ENCODE measurements around the gene TFAP2C. TPM values are rescaled to one million over a fixed set of nuclear protein-coding genes. Genes with fewer than 3 reads are reported as not detected.

Gene TFAP2C
- total RNA-seq, 1 experiment from 2014 or later = 34.8 TPM

GRCh38 chr20:56606174-56606945, 22.7 kb upstream of the TFAP2C start:
- H2AFZ ChIP-seq = peak overlapping the region; percentile 20; the same call in 1 of the 2 replicates
- peak overlapping the region; percentile 25; the same call in 1 of the 2 replicates for H3K4me3 ChIP-seq
- peak overlapping the region; percentile 94 for H3K27ac ChIP-seq
- POLR2A ChIA-PET (ENCODE audit: unreplicated experiment) = interaction anchor here (0.5 to 1.0 kb wide), 7 partner anchors 19 to 889 kb away, joined by 3 to 8 read pairs (median 3); partner anchors contain the start of gene TFAP2C
- H3K4me1 ChIP-seq (replicated peaks; ENCODE audit: insufficient read depth) = peaks cover 65% of the 10 kb centered on the region
- no peaks in the 10 kb centered on the region for H3K36me3 ChIP-seq (ENCODE audit: low read depth)
- no peaks in the 10 kb centered on the region for H3K27me3 ChIP-seq (ENCODE audit: insufficient read depth, low read depth)
- no peaks in the 10 kb centered on the region for H3K79me2 ChIP-seq (ENCODE audit: low read depth)
- intact Hi-C loops (cut with micrococcal nuclease; ENCODE audit: unreplicated experiment) = loop anchor here (1.0 to 2.0 kb wide), 4 partner anchors 14 to 52 kb away; no protein-coding TSS in a partner anchor
- H3K9me2 ChIP-seq (ENCODE audit: insufficient read depth) = no peaks in the 10 kb centered on the region
- peak overlapping the region; percentile 83 for H3K4me2 ChIP-seq
- H4K20me1 ChIP-seq (ENCODE audit: insufficient read depth) = no peaks in the 10 kb centered on the region
- no peak for TF ChIP-seq EZH2 (IDR thresholded peaks at IDR 0.05; ENCODE audit: low read depth)
- TF ChIP-seq CTCF (conservative IDR thresholded peaks at IDR 0.05) = no peak
- peak; percentile 95 to 98 for DNase-seq
- CTCF ChIA-PET = interaction anchor here (0.6 to 1.0 kb wide), 4 partner anchors 19 to 28 kb away, joined by 4 to 6 read pairs (median 6); no protein-coding TSS in a partner anchor
- peaks cover 45% of the 10 kb centered on the region for H3F3A ChIP-seq (ENCODE audit: insufficient read depth, low read depth)
- TSS peak; percentile 98 for BruUV-seq (replicated peaks)
- H3K9me3 ChIP-seq (ENCODE audit: insufficient read depth, low read depth) = no peaks in the 10 kb centered on the region

- Histone ChIP-seq H3K4me2 (peak overlapping the region; percentile 83), H4K20me1 (ENCODE audit: insufficient read depth) (no peaks in the 10 kb centered on the region), H3K27ac (peak overlapping the region; percentile 94), H3F3A (ENCODE audit: insufficient read depth, low read depth) (peaks cover 45% of the 10 kb centered on the region), H3K79me2 (ENCODE audit: low read depth) (no peaks in the 10 kb centered on the region), H3K9me2 (ENCODE audit: insufficient read depth) (no peaks in the 10 kb centered on the region), H2AFZ (no peak overlapping the region), H3K9me3 (ENCODE audit: insufficient read depth, low read depth) (no peaks in the 10 kb centered on the region), H3K4me1 (replicated peaks; ENCODE audit: insufficient read depth) (peaks cover 60% of the 10 kb centered on the region), H3K4me3 (peak overlapping the region; percentile 0; the same call in 1 of the 2 replicates), H3K36me3 (ENCODE audit: low read depth) (no peaks in the 10 kb centered on the region), H3K27me3 (ENCODE audit: insufficient read depth, low read depth) (no peaks in the 10 kb centered on the region)
- ChIA-PET POLR2A (ENCODE audit: unreplicated experiment) (interaction anchor here (0.6 to 1.0 kb wide), 5 partner anchors 22 to 888 kb away, joined by 3 to 8 read pairs (median 3); partner anchors contain the start of gene TFAP2C), CTCF (interaction anchor here (0.6 to 1.0 kb wide), 4 partner anchors 9 to 29 kb away, joined by 5 to 6 read pairs (median 6); no protein-coding TSS in a partner anchor)
- intact Hi-C loops (cut with micrococcal nuclease; ENCODE audit: unreplicated experiment) = loop anchor here (2.0 kb wide), 1 partner anchor 52 kb away; no protein-coding TSS in a partner anchor
- DNase-seq = peak; percentile 24 to 72
- TF ChIP-seq EZH2 (IDR thresholded peaks at IDR 0.05; ENCODE audit: low read depth) = no peak
- TF ChIP-seq CTCF (conservative IDR thresholded peaks at IDR 0.05) = no peak
- BruUV-seq (replicated peaks) = TSS peak; percentile 85
Observed at GRCh38 chr20:56607061-56607704, 21.9 kb upstream of the TFAP2C start.

GRCh38 chr20:56608376-56608775, 20.7 kb upstream of the TFAP2C start:
- H3F3A ChIP-seq (ENCODE audit: insufficient read depth, low read depth) = peaks cover 45% of the 10 kb centered on the region
- no peaks in the 10 kb centered on the region for H3K79me2 ChIP-seq (ENCODE audit: low read depth)
- no peaks in the 10 kb centered on the region for H4K20me1 ChIP-seq (ENCODE audit: insufficient read depth)
- BruUV-seq (replicated peaks) = no TSS peak
- H2AFZ ChIP-seq = no peak overlapping the region
- ChIA-PET POLR2A (ENCODE audit: unreplicated experiment) (interaction anchor here (0.9 kb wide), 1 partner anchor 10 kb away, joined by 24 read pairs; no protein-coding TSS in a partner anchor), CTCF (interaction anchor here (0.9 kb wide), 1 partner anchor 12 kb away, joined by 3 read pairs; no protein-coding TSS in a partner anchor)
- no peaks in the 10 kb centered on the region for H3K27me3 ChIP-seq (ENCODE audit: insufficient read depth, low read depth)
- no peaks in the 10 kb centered on the region for H3K36me3 ChIP-seq (ENCODE audit: low read depth)
- TF ChIP-seq EZH2 (IDR thresholded peaks at IDR 0.05; ENCODE audit: low read depth) (no peak), CTCF (conservative IDR thresholded peaks at IDR 0.05) (no peak)
- intact Hi-C loops (cut with micrococcal nuclease; ENCODE audit: unreplicated experiment) = no loop called here
- no peaks in the 10 kb centered on the region for H3K9me3 ChIP-seq (ENCODE audit: insufficient read depth, low read depth)
- peaks cover 60% of the 10 kb centered on the region for H3K4me1 ChIP-seq (replicated peaks; ENCODE audit: insufficient read depth)
- H3K27ac ChIP-seq = peak overlapping the region; percentile 94
- H3K4me2 ChIP-seq = no peak overlapping the region
- H3K4me3 ChIP-seq = no peak overlapping the region
- H3K9me2 ChIP-seq (ENCODE audit: insufficient read depth) = no peaks in the 10 kb centered on the region
- DNase-seq = no peak
